ENCODE data around the gene NKAIN2. TPM values are rescaled to one million over a fixed set of nuclear protein-coding genes. Genes with fewer than 3 reads are reported as not detected.
"Not testable (repeated sequence)": the region's sequence is repeated elsewhere in the genome, so short reads cannot be mapped to it uniquely, and the experiment has no call there.

The NKAIN2 gene
- total RNA-seq, 1 donor from 2014 or later = 0.20 TPM

DNA sequence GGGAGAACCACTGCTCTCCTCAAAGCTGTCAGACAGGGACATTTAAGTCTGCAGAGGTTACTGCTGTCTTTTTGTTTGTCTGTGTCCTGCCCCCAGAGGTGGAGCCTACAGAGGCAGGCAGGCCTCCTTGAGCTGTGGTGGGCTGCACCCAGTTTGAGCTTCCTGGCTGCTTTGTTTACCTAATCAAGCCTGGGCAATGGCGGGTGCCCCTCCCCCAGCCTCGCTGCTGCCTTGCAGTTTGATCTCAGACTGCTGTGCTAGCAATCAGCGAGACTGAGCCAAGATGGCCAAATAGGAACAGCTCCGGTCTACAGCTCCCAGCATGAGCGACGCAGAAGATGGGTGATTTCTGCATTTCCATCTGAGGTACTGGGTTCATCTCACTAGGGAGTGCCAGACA, 544.7 kb downstream of the NKAIN2 start:
- ATAC-seq; intact Hi-C loops (cut with micrococcal nuclease); DNase-seq: not testable (repeated sequence)

- DNase-seq (no peak), ATAC-seq (no peak)
- intact Hi-C loops (cut with micrococcal nuclease) = no loop called here
Observed at GRCh38 chr6:124355146-124355545, 551.5 kb downstream of the NKAIN2 start.

- no peak for DNase-seq
- no peak for ATAC-seq
- intact Hi-C loops (cut with micrococcal nuclease) = no loop called here
Observed at GRCh38 chr6:124356276-124356810, 552.7 kb downstream of the NKAIN2 start.

DNA sequence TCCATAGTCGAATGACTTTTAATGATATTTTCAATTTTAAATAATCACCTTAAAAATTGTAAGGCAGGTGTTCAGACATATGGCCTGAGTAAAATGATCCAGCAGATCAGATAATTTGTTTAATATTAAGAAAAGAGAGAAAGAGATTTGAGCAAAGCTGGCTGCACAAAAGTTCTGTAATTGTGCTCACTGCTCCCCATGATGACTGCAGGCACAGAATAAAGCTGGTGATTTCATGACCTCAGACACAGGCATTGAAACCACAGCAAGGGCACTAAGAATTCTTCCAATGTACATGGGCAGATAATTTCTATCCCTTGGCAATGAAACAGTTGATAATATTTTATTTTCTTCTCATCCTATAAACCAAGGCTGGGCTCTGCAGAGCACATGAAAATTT, 553.1 kb downstream of the NKAIN2 start:
- intact Hi-C loops (cut with micrococcal nuclease) = no loop called here
- ATAC-seq = no peak

DNA sequence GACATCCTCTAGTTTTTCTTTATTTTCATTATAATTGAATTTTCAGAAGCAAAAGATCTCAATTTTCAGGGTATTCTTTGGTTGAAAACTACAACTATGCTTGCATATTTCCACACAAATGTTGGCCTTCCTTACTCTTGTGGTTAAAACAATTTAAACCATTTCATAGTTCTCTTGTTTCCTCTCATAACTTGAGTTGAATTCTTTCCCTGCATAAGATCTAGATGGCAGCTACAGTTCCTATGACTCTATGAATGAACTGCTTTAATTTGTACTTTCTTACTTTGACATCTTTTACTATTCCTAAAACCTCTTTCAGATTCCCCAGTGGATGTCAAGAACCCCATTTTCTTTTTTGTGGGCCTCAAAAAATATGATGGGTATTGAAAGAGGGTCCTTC, 564.5 kb downstream of the NKAIN2 start:
- no peak for DNase-seq
- intact Hi-C loops (cut with micrococcal nuclease) = no loop called here
- no peak for ATAC-seq

More for the DNA sequence above, 553.1 kb downstream of the NKAIN2 start:
- DNase-seq = no peak

GRCh38 chr6:124371974-124372475, 568.4 kb downstream of the NKAIN2 start:
- ATAC-seq (no peak), DNase-seq (no peak)
- intact Hi-C loops (cut with micrococcal nuclease) = no loop called here

GRCh38 chr6:124373386-124373785, 569.7 kb downstream of the NKAIN2 start:
- no peak for DNase-seq
- intact Hi-C loops (cut with micrococcal nuclease) = no loop called here
- no peak for ATAC-seq

- DNase-seq (no peak), ATAC-seq (no peak)
- intact Hi-C loops (cut with micrococcal nuclease) = no loop called here
Observed at GRCh38 chr6:124389127-124389526, 585.5 kb downstream of the NKAIN2 start.

DNA sequence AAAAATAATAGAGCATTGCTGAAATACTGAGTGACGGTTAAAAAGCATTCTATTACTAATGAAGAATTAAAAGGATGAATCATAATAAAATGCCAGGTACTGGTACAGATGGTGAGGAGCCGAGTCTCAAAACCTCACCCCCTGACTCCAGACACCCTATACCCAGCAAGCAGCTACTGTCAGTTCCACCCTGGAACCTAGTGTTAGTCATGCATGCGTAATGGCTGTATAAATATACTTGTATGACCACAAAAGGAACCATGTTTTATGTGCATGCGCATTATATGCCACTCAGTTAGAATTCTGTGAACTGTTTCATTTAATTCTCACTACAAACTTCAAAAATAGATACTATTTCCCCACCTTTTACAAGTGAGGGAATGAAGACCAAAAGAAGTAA, 589.9 kb downstream of the NKAIN2 start:
- DNase-seq = no peak
- ATAC-seq = no peak
- intact Hi-C loops (cut with micrococcal nuclease) = no loop called here

DNA sequence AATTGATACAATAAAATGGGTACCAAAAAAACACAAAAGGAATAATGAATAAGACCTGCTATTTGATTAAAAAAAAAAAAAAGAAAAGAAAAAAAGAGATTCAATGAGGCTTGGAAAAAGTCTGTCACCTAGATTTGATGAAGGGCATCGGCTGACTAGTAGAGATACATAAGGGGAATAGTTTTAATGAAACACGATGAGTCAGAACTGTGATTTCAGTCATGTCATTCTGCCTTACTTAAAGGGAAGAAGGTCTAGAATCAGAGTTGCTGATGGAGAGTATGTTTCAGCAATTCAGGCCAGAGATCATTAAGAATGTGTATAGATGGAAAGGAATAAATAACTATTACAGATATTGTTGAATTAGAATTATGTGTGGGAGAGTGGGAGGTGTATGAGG, 592.7 kb downstream of the NKAIN2 start:
- intact Hi-C loops (cut with micrococcal nuclease) = no loop called here
- DNase-seq (no peak), ATAC-seq (no peak)

DNA sequence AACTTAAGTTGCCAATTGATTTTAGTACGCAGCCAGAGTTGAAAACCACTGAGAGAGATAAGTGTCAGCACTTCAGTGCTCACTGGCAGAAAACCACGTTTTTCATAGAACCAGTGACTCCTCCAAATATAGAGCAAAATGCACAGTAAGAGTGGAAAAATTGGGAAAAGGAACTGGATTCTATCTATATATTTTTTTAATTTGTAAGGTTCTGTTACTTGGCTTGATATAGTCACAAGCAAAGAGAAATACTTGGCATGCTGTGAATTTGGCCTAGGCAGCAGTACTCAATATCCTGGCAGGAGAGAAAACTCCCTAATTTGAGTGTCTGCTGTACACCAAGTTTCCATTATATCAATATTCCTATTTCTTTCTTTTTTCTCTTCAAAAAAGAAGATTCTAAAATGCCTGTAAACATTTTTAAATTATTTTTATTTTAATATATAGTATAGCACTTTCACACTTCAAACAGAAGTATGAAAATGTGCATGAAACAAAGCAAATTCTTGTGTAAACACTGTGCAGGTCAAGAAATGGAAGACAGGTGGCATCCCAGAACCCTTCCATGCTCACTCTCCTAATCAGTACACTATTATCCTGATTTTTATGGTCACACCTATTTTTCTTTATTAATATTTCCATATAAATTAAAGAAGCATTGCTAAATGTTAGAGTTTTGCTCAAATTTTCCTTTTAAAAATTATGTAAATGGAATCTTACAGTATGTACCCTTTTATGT, 596.8 kb downstream of the NKAIN2 start:
- ATAC-seq = no peak
- DNase-seq = no peak
- intact Hi-C loops (cut with micrococcal nuclease) = no loop called here

GRCh38 chr6:124410425-124410824, 606.8 kb downstream of the NKAIN2 start:
- DNase-seq; intact Hi-C loops (cut with micrococcal nuclease); ATAC-seq: not testable (repeated sequence)

- ATAC-seq; intact Hi-C loops (cut with micrococcal nuclease); DNase-seq: not testable (repeated sequence)
Observed at GRCh38 chr6:124412657-124413056, 609.0 kb downstream of the NKAIN2 start.

GRCh38 chr6:124420116-124420840, 616.6 kb downstream of the NKAIN2 start:
- no peak for ATAC-seq
- DNase-seq = no peak
- intact Hi-C loops (cut with micrococcal nuclease) = no loop called here

- DNase-seq (no peak), ATAC-seq (no peak)
- intact Hi-C loops (cut with micrococcal nuclease) = no loop called here
Observed at GRCh38 chr6:124423621-124424020, 620.0 kb downstream of the NKAIN2 start.

- ATAC-seq (no peak), DNase-seq (no peak)
- intact Hi-C loops (cut with micrococcal nuclease) = no loop called here
Observed at GRCh38 chr6:124430740-124431318, 627.2 kb downstream of the NKAIN2 start.

DNA sequence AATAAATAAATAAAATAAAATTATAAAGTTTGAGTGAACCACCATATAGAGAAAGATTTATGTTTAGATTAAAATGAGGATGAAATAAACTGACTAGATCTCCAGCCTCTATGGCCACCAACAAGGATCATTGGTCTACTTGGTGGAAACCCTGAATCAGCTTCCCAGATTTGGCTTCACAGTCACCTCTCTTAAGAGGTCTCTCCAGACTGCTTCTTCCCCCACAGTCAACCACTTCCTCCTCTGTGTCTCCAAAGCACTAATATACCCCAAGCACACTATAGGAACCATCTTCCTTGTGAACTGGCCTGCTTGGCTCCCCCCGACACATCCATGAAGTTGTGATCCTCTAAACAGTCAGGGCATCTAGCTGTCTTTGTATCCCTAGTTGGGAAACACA, 629.0 kb downstream of the NKAIN2 start:
- ATAC-seq (no peak), DNase-seq (no peak)
- intact Hi-C loops (cut with micrococcal nuclease) = no loop called here

DNA sequence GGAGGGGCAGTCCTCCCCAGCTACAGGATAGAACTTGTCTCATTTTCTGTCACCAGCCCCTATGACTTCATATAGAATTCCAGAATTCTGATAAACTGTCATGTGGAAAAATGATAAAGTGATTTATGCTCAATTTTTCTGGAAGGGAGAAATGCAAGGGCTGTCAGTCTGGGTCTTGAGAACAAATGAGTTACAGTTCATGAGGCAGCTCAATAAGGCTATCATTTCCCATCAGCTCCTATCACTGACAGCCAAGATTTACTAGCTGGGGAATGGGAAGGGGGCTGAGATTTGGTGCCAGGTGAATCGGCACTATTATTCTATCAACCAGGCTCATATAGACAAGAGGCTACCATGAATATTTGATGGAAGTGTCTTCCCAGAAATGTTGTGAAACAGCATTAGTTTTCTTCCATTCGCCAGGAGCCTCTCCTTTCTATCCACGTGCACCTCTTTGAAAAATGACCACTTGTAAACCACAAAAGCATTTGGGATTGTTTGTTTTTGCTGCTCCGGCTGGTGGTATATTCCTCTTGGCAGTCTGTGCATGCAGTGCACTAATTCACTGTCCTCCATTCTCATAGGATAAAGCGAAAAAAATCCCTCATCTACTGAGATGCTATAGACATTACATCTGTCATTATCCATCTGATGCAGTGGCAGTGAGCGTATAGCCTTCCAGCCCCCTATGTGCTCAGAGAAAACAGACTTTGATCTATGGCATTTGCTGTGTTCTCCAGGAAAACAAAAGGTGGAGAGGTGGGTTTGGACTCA, 629.9 kb downstream of the NKAIN2 start:
- DNase-seq = no peak

DNA sequence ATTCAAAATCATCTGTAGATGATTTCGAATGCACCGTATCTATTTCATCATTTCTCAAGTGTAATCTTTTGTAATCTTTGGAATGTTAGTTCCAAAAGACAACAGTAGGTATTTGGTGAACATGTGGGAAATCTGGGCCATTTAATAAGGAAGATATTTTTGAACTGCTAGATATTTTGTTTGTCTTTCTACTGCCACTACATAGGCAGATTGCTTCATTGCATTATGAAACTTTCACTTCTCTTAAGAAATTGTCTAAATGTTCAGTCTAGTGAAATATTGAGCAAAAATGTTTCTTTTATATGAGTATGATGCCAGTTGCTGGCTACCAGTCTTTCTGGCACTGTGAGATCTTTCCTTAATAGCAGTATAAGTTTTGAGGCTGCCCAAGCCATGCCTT, 630.8 kb downstream of the NKAIN2 start:
- no peak for DNase-seq
- ATAC-seq = no peak
- intact Hi-C loops (cut with micrococcal nuclease) = no loop called here

More for the DNA sequence above, 629.9 kb downstream of the NKAIN2 start:
- intact Hi-C loops (cut with micrococcal nuclease) = no loop called here
- no peak for ATAC-seq

Data from left ventricle myocardium superior (tissue), 1 donor.